CD14-positive monocyte (primary cell): ENCODE data around the gene THBS3. TPM values are rescaled to one million over a fixed set of nuclear protein-coding genes. Genes with fewer than 3 reads are reported as not detected.

Experiments used
- DNase-seq, 3 donors: peaks; one replicate each; pipeline ENCODE4 v3.0.0-alpha.2; 2011 to 2022
- H2AFZ ChIP-seq: 2 replicates; pipeline ENCODE4 v1.6.0; 2012; ENCODE audit warnings: mild to moderate bottlenecking, low read depth, low read length, inconsistent platforms; ENCODE audit not compliant: insufficient read depth, poor library complexity, severe bottlenecking
- H3K27ac ChIP-seq, 2 donors: 1 replicate in 1 of 2; 2 replicates in 1 of 2; pipeline ENCODE4 v1.5.1; 2012 to 2013; ENCODE audit warnings: low read length in 2 of 2, control low read depth in 1 of 2, inconsistent platforms in 1 of 2, low read depth in 1 of 2, mild to moderate bottlenecking in 1 of 2
- H3K27me3 ChIP-seq, 2 donors: one replicate each; pipeline versions ENCODE4 v1.6.0 to v1.6.1; 2011 to 2013; ENCODE audit warnings: low read length in 2 of 2; ENCODE audit not compliant: control insufficient read depth in 2 of 2, insufficient read depth in 2 of 2
- H3K36me3 ChIP-seq, 2 donors: replicated peaks in 1 of 2; 1 replicate in 1 of 2; 2 replicates in 1 of 2; pipeline versions ENCODE4 v1.5.1 to v1.6.1; 2012 to 2013; ENCODE audit warnings: low read length in 2 of 2, control low read depth in 1 of 2, inconsistent platforms in 1 of 2, mild to moderate bottlenecking in 1 of 2; ENCODE audit not compliant: insufficient read depth in 2 of 2, control insufficient read depth in 1 of 2
- H3K4me1 ChIP-seq, 2 donors: 1 replicate in 1 of 2; 2 replicates in 1 of 2; pipeline versions ENCODE4 v1.5.1 to v1.6.1; 2012 to 2013; ENCODE audit warnings: low read length in 2 of 2, control low read depth in 1 of 2, inconsistent platforms in 1 of 2, mild to moderate bottlenecking in 1 of 2, moderate library complexity in 1 of 2; ENCODE audit not compliant: insufficient read depth in 2 of 2, control insufficient read depth in 1 of 2
- H3K4me2 ChIP-seq: replicated peaks from 2 replicates; pipeline ENCODE3; 2012; ENCODE audit warnings: low read length, moderate library complexity, mild to moderate bottlenecking; ENCODE audit not compliant: poor library complexity, severe bottlenecking; ENCODE audit errors: extremely low read depth
- H3K4me3 ChIP-seq, 3 experiments: fragments of 200-600 bp in 1 of 3; sonication (generic) in 1 of 3; replicated peaks in 1 of 3; 1 replicate in 2 of 3; 2 replicates in 1 of 3; pipeline ENCODE4 v1.5.1; 2011 to 2013; ENCODE audit warnings: low read length in 3 of 3, mild to moderate bottlenecking in 3 of 3, control low read depth in 2 of 3, low read depth in 2 of 3, inconsistent platforms in 1 of 3, moderate library complexity in 1 of 3
- H3K79me2 ChIP-seq: 2 replicates; pipeline ENCODE4 v1.6.0; 2012; ENCODE audit warnings: mild to moderate bottlenecking, control low read depth, inconsistent platforms, low read length, moderate library complexity; ENCODE audit not compliant: insufficient read depth
- H3K9ac ChIP-seq: 2 replicates; pipeline ENCODE4 v1.6.0; 2017; ENCODE audit warnings: low read length, mild to moderate bottlenecking; ENCODE audit not compliant: insufficient read depth, poor library complexity, severe bottlenecking
- H3K9me3 ChIP-seq, 2 donors: replicated peaks in 1 of 2; 1 replicate in 1 of 2; 2 replicates in 1 of 2; pipeline versions ENCODE4 v1.5.1 to v1.6.1; 2012 to 2013; ENCODE audit warnings: low read length in 2 of 2, control low read depth in 1 of 2; ENCODE audit not compliant: control insufficient read depth in 1 of 2, insufficient read depth in 1 of 2
- H4K20me1 ChIP-seq: 2 replicates; pipeline ENCODE4 v1.6.0; 2012; ENCODE audit warnings: mild to moderate bottlenecking, low read length, control low read depth, moderate library complexity; ENCODE audit not compliant: insufficient read depth
- H3K27ac Mint-ChIP-seq, 7 donors: one replicate each; pipeline ENCODE4 v1.8.0; 2020; ENCODE audit warnings: mild to moderate bottlenecking in 7 of 7, mixed read lengths in 7 of 7, moderate library complexity in 6 of 7, inconsistent platforms in 2 of 7
- H3K27me3 Mint-ChIP-seq, 3 donors: one replicate each; pipeline ENCODE4 v1.8.0; 2021 to 2022; ENCODE audit warnings: low read depth in 3 of 3, mild to moderate bottlenecking in 3 of 3, mixed read lengths in 3 of 3, moderate library complexity in 3 of 3, inconsistent platforms in 1 of 3
- H3K36me3 Mint-ChIP-seq, 2 donors: one replicate each; pipeline ENCODE4 v1.8.0; 2020; ENCODE audit warnings: mixed read lengths in 2 of 2, inconsistent platforms in 1 of 2, mild to moderate bottlenecking in 1 of 2
- H3K4me1 Mint-ChIP-seq: one replicate; pipeline ENCODE4 v1.8.0; 2020; ENCODE audit warnings: mild to moderate bottlenecking, mixed read lengths
- H3K4me3 Mint-ChIP-seq, 2 donors: one replicate each; pipeline ENCODE4 v1.8.0; 2020; ENCODE audit warnings: mild to moderate bottlenecking in 2 of 2, mixed read lengths in 2 of 2, moderate library complexity in 1 of 2
- H3K9me3 Mint-ChIP-seq, 7 donors: one replicate each; pipeline ENCODE4 v1.8.0; 2020 to 2022; ENCODE audit warnings: mixed read lengths in 7 of 7, mild to moderate bottlenecking in 6 of 7, moderate library complexity in 6 of 7, inconsistent platforms in 2 of 7
- CTCF ChIP-seq: fragments of 200-600 bp; IDR thresholded peaks from one replicate; pipeline ENCODE4 v1.8.0; 2022; ENCODE audit warnings: antibody characterized with exemption, mild to moderate bottlenecking
- WGBS: methylation state at CpG from one replicate; pipeline ENCODE4 v1.1.5; 2013; ENCODE audit warnings: missing lambda C conversion rate; ENCODE audit not compliant: insufficient coverage; 5-methylcytosine and 5-hydroxymethylcytosine counted together
- intact Hi-C, 2 donors: fragments of 100-400 bp; cut with micrococcal nuclease; formaldehyde crosslinking; loops; one replicate each; pipeline versions ENCODE4 v1.15.0 to v1.15.1; 2023
- polyA plus RNA-seq, 3 donors: library from polyadenylated mRNA; depleted of rRNA in 1 of 3; unstranded in 2 of 3; stranded (reverse) in 1 of 3; fragments of 300-500 nt in 2 of 3; fragments of >200 nt in 1 of 3; fragmentation: Illumina TruSeq in 2 of 3; gene quantifications; 1 replicate in 2 of 3; 2 replicates in 1 of 3; pipeline ENCODE4 v1.2.3, GENCODE V29; 2012 to 2021

The THBS3 gene
- polyA plus RNA-seq, 3 donors, result 3.2 to 50.7 (median 5.3) TPM

DNA sequence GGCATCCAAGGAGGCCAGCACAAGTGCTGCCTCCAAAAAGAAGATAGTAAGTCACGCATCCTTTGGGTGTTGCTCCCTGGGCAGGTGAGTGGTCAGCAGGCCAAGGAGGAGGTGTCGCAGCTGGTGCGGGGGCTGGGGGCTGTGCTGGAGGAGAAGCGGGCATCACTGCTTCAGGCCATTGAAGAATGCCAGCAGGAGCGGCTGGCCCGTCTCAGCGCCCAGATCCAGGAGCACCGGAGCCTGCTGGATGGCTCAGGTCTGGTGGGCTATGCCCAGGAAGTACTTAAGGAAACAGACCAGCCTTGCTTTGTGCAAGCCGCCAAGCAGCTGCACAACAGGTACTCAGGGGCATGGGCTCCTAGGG lies 29.8 kb downstream of the THBS3 start:
- Histone ChIP-seq H3K9ac (no peak overlapping the region), H2AFZ (no peak overlapping the region), H3K27me3 (no peaks in the 10 kb centered on the region), H3K79me2 (peaks cover 4% of the 10 kb centered on the region), H3K27ac (no peak overlapping the region), H3K4me2 (no peak overlapping the region), H3K9me3 (no peaks in the 10 kb centered on the region), H4K20me1 (no peaks in the 10 kb centered on the region), H3K36me3 (no peaks in the 10 kb centered on the region), H3K4me1 (peaks cover 34 to 40% of the 10 kb centered on the region in 2 donors), H3K4me3 (no peak overlapping the region)
- H3K27ac Mint-ChIP-seq, result no peak overlapping the region
- TF ChIP-seq CTCF, result no peak
- intact Hi-C loops, result no loop called here
- peaks cover 41% of the 10 kb centered on the region for H3K4me1 Mint-ChIP-seq
- no peaks in the 10 kb centered on the region for H3K36me3 Mint-ChIP-seq
- WGBS, result 98% methylated on average over 9 of the region's 9 CpGs
- H3K27me3 Mint-ChIP-seq, result peaks cover 4 to 24% (median 23%) of the 10 kb centered on the region in 3 donors
- no peak for DNase-seq
- no peaks in the 10 kb centered on the region for H3K9me3 Mint-ChIP-seq
- peak overlapping the region in 1 of 2 donors; percentile 30 for H3K4me3 Mint-ChIP-seq

DNA sequence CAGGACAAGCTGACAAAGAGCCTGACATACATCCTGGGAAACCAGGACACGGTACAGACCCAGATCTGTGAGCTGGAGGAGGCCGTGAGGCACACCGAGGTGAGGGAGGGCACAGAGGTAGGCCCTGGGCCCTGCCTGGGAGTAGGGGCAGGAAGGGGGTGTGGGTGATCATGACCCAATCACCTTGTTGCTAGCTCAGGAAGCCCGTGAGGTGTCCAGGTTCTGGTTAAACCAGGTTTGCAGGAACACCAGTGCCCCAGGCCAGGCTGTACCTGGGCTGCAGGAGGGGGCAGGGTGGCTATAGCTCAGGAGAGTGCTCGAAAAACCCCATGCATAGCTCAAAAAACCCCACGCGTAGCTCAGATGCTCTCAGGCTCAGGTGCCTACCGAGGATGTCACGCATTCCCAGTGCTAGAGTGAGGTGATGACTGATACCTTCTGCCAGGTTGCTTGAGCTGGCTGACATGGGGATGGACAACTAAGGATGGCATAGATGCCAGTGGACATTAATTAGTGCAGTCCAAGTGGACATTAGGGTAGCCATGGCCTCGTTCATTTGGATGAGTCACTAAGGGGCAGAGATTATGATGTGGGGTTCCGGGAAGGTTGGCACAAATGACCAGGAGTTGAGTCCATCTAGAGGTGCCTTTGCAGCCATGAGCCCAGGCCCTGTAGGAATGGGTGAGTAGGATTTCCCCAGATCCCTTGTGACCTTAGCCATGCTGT lies 30.3 kb downstream of the THBS3 start:
- no peak for TF ChIP-seq CTCF
- intact Hi-C loops, result no loop called here
- peaks cover 44% of the 10 kb centered on the region for H3K4me1 Mint-ChIP-seq
- Histone ChIP-seq H4K20me1 (no peaks in the 10 kb centered on the region), H3K36me3 (no peaks in the 10 kb centered on the region), H3K4me2 (no peak overlapping the region), H3K79me2 (peaks cover 9% of the 10 kb centered on the region), H3K4me3 (no peak overlapping the region), H3K4me1 (peaks cover 37 to 45% of the 10 kb centered on the region in 2 donors), H3K27me3 (no peaks in the 10 kb centered on the region), H3K27ac (no peak overlapping the region), H2AFZ (no peak overlapping the region), H3K9ac (no peak overlapping the region), H3K9me3 (no peaks in the 10 kb centered on the region)
- WGBS, result 92% methylated on average over 11 of the region's 11 CpGs
- DNase-seq, result no peak
- peak overlapping the region in 2 of 7 donors; percentile 54 to 75 for H3K27ac Mint-ChIP-seq
- H3K9me3 Mint-ChIP-seq, result no peaks in the 10 kb centered on the region
- H3K4me3 Mint-ChIP-seq, result no peak overlapping the region
- peaks cover 4 to 23% (median 23%) of the 10 kb centered on the region in 3 donors for H3K27me3 Mint-ChIP-seq
- no peaks in the 10 kb centered on the region for H3K36me3 Mint-ChIP-seq
